WTC11 (cell line): Measurements from ENCODE around the gene RARRES2. TPM values are rescaled to one million over a fixed set of nuclear protein-coding genes. Genes with fewer than 3 reads are reported as not detected.
A peak's percentile ranks its signal among the peaks of the same experiment; 100 is the strongest.

Source experiments
- CREB1 ChIP-seq: sonication (generic); formaldehyde crosslinking; IDR thresholded peaks from 2 replicates; pipeline ENCODE4 v1.8.0; 2023; ENCODE audit warnings: mild to moderate bottlenecking, missing genetic modification reagents
- ELF4 ChIP-seq: sonication (generic); formaldehyde crosslinking; IDR thresholded peaks from 2 replicates; pipeline ENCODE4 v1.8.1; 2022; ENCODE audit warnings: low read depth, mild to moderate bottlenecking, moderate library complexity, missing genetic modification reagents
- EMX1 ChIP-seq: fragments of 250-450 bp; sonication (Bioruptor Pico); IDR thresholded peaks from 2 replicates; pipeline ENCODE4 v1.8.0; 2021; ENCODE audit warnings: mild to moderate bottlenecking
- ETV6 ChIP-seq: sonication (generic); formaldehyde crosslinking; IDR thresholded peaks from 2 replicates; pipeline ENCODE4 v1.8.1; 2022; ENCODE audit warnings: mild to moderate bottlenecking, missing genetic modification reagents
- FOXK1 ChIP-seq: sonication (generic); formaldehyde crosslinking; IDR thresholded peaks from 2 replicates; pipeline ENCODE4 v1.8.0; 2022; ENCODE audit warnings: mild to moderate bottlenecking, moderate library complexity, missing genetic modification reagents
- GRHL2 ChIP-seq: fragments of 250-450 bp; sonication (Bioruptor Pico); IDR thresholded peaks from 2 replicates; pipeline ENCODE4 v1.8.0; 2022; ENCODE audit warnings: mild to moderate bottlenecking, moderate library complexity; ENCODE audit not compliant: insufficient replicate concordance, severe bottlenecking
- GTF2I ChIP-seq: fragments of 250-450 bp; sonication (Bioruptor Pico); conservative IDR thresholded peaks from 2 replicates; pipeline ENCODE4 v1.4.0; 2021; ENCODE audit warnings: mild to moderate bottlenecking
- HMGA2 ChIP-seq: fragments of 250-450 bp; sonication (Bioruptor Pico); IDR thresholded peaks from 2 replicates; pipeline ENCODE4 v1.4.0; 2021; ENCODE audit warnings: mild to moderate bottlenecking, moderate library complexity
- NFATC4 ChIP-seq: fragments of 250-450 bp; sonication (Bioruptor Pico); IDR thresholded peaks from 2 replicates; pipeline ENCODE4 v1.9.0; 2021; ENCODE audit warnings: mild to moderate bottlenecking
- NFYB ChIP-seq: sonication (generic); formaldehyde crosslinking; conservative IDR thresholded peaks from 2 replicates; pipeline ENCODE4 v1.8.0; 2022; ENCODE audit warnings: low read depth, missing genetic modification reagents
- NR2C2 ChIP-seq: sonication (generic); formaldehyde crosslinking; IDR thresholded peaks from 2 replicates; pipeline ENCODE4 v1.8.0; 2022; ENCODE audit warnings: mild to moderate bottlenecking, missing genetic modification reagents
- RELA ChIP-seq: sonication (generic); formaldehyde crosslinking; IDR thresholded peaks from 2 replicates; pipeline ENCODE4 v1.8.1; 2022; ENCODE audit warnings: missing genetic modification reagents, mild to moderate bottlenecking, borderline replicate concordance
- RORB ChIP-seq: fragments of 250-450 bp; sonication (Bioruptor Pico); IDR thresholded peaks from 2 replicates; pipeline ENCODE4 v1.9.0; 2021; ENCODE audit warnings: mild to moderate bottlenecking
- SMAD4 ChIP-seq: sonication (generic); formaldehyde crosslinking; IDR thresholded peaks from 2 replicates; pipeline ENCODE4 v1.8.0; 2022; ENCODE audit warnings: mild to moderate bottlenecking, missing genetic modification reagents
- TCF7 ChIP-seq: sonication (generic); formaldehyde crosslinking; IDR thresholded peaks from 2 replicates; pipeline ENCODE4 v1.8.0; 2022; ENCODE audit warnings: mild to moderate bottlenecking, low read depth, missing genetic modification reagents, moderate library complexity
- ZNF121 ChIP-seq: sonication (generic); formaldehyde crosslinking; IDR thresholded peaks from 2 replicates; pipeline ENCODE4 v1.8.0; 2023; ENCODE audit warnings: missing genetic modification reagents
- ZNF671 ChIP-seq: fragments of 250-450 bp; sonication (Bioruptor Pico); IDR thresholded peaks from 2 replicates; pipeline ENCODE4 v1.8.0; 2021; ENCODE audit warnings: mild to moderate bottlenecking
- total RNA-seq: library from RNA; stranded (reverse); gene quantifications from 3 replicates; pipeline ENCODE4 v1.2.3, GENCODE V29; 2021
- TF ChIP-seq, protein P1 (sequence below): fragments of 250-450 bp; sonication (Bioruptor Pico); IDR thresholded peaks from 2 replicates; pipeline ENCODE4 v1.9.0; 2021; ENCODE audit warnings: mild to moderate bottlenecking, borderline replicate concordance
- TF ChIP-seq, protein P2 (sequence below): fragments of 250-450 bp; sonication (Bioruptor Pico); conservative IDR thresholded peaks from 2 replicates; pipeline ENCODE4 v1.9.0; 2021; ENCODE audit warnings: mild to moderate bottlenecking
- TF ChIP-seq, protein P3 (sequence below): fragments of 250-450 bp; sonication (Bioruptor Pico); IDR thresholded peaks from 2 replicates; pipeline ENCODE4 v1.9.0; 2021; ENCODE audit warnings: mild to moderate bottlenecking
- TF ChIP-seq, protein P4 (sequence below): sonication (generic); formaldehyde crosslinking; conservative IDR thresholded peaks from 2 replicates; pipeline ENCODE4 v1.8.1; 2022; ENCODE audit warnings: mild to moderate bottlenecking, missing genetic modification reagents
- TF ChIP-seq, protein P5 (sequence below): fragments of 250-450 bp; sonication (Bioruptor Pico); IDR thresholded peaks from 2 replicates; pipeline ENCODE4 v1.8.0; 2021; ENCODE audit warnings: mild to moderate bottlenecking
- TF ChIP-seq, protein P6 (sequence below): sonication (generic); formaldehyde crosslinking; IDR thresholded peaks from 2 replicates; pipeline ENCODE4 v1.8.1; 2023; ENCODE audit warnings: mild to moderate bottlenecking, missing genetic modification reagents
- TF ChIP-seq, protein P7 (sequence below): sonication (generic); formaldehyde crosslinking; IDR thresholded peaks from 2 replicates; pipeline ENCODE4 v1.8.1; 2023; ENCODE audit warnings: mild to moderate bottlenecking, missing genetic modification reagents, borderline replicate concordance

RARRES2 gene
- total RNA-seq, 1 experiment from 2014 or later: 230 TPM

DNA sequence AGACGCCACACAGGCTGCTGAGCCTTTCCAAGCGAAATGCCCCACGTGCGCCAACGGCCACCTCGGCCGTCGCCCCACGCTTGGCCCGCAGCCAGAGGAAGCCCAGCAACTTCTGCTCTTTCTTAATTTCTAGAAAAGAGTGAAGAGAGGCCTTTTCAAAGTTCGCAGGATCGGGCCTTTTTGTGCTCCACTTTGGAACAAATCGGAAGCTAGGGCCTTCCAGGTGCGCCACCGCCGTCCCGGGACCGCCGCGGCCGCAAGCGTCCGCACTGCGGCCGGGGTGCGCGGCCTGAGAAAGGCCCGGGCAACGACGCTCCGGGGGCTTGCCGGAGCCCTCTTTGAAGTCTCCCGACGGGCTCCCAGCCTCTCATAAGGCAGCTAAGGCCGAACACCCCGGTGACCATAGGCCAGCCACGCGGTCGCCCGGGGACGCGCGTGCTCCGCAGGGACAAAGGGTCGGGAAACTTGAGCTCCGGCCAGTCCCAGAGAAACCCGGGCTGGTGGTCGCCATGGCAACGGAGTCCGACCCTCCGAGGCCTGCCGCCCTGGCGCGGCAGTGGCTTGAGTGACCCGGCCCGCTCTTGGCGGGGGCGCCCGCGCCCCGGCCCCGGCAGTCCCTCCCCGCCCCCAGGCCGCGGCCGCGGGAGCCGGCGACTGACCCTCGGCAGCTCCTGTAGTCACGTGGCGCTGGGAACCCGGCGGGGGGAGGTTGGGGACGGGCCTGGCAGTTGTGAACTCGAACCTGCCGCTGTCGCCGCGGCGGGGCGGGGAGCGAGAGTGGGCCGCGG is 26.9 kb upstream of the RARRES2 start, which contains the start of gene REPIN1 (continued):
- no peak for TF ChIP-seq ZNF121 (CRISPR knock-in tag)
- TF ChIP-seq, protein P1, sequence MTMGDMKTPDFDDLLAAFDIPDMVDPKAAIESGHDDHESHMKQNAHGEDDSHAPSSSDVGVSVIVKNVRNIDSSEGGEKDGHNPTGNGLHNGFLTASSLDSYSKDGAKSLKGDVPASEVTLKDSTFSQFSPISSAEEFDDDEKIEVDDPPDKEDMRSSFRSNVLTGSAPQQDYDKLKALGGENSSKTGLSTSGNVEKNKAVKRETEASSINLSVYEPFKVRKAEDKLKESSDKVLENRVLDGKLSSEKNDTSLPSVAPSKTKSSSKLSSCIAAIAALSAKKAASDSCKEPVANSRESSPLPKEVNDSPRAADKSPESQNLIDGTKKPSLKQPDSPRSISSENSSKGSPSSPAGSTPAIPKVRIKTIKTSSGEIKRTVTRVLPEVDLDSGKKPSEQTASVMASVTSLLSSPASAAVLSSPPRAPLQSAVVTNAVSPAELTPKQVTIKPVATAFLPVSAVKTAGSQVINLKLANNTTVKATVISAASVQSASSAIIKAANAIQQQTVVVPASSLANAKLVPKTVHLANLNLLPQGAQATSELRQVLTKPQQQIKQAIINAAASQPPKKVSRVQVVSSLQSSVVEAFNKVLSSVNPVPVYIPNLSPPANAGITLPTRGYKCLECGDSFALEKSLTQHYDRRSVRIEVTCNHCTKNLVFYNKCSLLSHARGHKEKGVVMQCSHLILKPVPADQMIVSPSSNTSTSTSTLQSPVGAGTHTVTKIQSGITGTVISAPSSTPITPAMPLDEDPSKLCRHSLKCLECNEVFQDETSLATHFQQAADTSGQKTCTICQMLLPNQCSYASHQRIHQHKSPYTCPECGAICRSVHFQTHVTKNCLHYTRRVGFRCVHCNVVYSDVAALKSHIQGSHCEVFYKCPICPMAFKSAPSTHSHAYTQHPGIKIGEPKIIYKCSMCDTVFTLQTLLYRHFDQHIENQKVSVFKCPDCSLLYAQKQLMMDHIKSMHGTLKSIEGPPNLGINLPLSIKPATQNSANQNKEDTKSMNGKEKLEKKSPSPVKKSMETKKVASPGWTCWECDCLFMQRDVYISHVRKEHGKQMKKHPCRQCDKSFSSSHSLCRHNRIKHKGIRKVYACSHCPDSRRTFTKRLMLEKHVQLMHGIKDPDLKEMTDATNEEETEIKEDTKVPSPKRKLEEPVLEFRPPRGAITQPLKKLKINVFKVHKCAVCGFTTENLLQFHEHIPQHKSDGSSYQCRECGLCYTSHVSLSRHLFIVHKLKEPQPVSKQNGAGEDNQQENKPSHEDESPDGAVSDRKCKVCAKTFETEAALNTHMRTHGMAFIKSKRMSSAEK (CRISPR knock-in tag): no peak
- TF ChIP-seq NFYB (CRISPR knock-in tag): no peak
- no peak for TF ChIP-seq ETV6 (CRISPR knock-in tag)
- TF ChIP-seq ELF4: no peak
- TF ChIP-seq CREB1 (CRISPR knock-in tag): no peak
- no peak for TF ChIP-seq ZNF671 (CRISPR knock-in tag)
- TF ChIP-seq RELA (CRISPR knock-in tag): no peak
- 0 out of 2 replicates have a peak, but pooled peaks have one; percentile 30 for TF ChIP-seq FOXK1 (CRISPR knock-in tag)
- no peak for TF ChIP-seq NR2C2 (CRISPR knock-in tag)
- TF ChIP-seq RORB (CRISPR knock-in tag): no peak
- TF ChIP-seq, protein P2, sequence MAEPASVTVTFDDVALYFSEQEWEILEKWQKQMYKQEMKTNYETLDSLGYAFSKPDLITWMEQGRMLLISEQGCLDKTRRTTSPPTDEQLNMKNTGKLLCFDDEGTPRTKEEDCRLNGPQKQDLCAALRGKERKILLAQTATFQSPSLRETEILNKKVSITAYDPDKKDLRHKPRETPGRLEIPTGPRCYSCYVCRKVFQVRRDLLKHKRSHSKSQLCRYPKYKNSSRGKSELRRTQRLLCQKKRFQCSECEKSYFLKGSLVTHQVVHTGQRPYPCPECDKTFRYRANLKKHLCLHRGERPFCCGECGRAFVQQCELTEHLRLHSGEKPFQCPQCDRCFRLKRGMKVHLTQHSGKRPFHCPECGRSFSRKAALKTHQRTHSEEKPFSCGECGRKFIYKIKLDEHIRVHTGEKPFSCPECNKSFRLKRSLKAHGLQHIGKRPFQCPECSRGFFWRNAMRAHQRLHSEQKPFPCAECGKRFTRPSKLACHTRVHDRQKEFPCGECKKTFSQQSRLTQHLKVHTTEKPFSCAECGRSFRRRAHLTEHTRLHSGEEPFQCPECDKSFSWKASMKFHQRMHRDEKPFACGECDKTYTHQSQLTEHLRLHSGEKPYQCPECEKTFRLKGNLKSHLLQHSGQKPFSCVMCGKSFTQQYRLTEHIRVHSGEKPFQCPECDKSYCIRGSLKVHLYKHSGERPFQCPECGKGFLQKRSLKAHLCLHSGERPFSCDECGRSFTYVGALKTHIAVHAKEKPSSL: no peak
- no peak for TF ChIP-seq EMX1 (CRISPR knock-in tag)
- TF ChIP-seq, protein P3, sequence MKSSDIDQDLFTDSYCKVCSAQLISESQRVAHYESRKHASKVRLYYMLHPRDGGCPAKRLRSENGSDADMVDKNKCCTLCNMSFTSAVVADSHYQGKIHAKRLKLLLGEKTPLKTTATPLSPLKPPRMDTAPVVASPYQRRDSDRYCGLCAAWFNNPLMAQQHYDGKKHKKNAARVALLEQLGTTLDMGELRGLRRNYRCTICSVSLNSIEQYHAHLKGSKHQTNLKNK: no peak
- TF ChIP-seq SMAD4: no peak
- no peak for TF ChIP-seq NFATC4 (CRISPR knock-in tag)
- TF ChIP-seq, protein P4, sequence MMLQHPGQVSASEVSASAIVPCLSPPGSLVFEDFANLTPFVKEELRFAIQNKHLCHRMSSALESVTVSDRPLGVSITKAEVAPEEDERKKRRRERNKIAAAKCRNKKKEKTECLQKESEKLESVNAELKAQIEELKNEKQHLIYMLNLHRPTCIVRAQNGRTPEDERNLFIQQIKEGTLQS (CRISPR knock-in tag): no peak
- TF ChIP-seq, protein P5, sequence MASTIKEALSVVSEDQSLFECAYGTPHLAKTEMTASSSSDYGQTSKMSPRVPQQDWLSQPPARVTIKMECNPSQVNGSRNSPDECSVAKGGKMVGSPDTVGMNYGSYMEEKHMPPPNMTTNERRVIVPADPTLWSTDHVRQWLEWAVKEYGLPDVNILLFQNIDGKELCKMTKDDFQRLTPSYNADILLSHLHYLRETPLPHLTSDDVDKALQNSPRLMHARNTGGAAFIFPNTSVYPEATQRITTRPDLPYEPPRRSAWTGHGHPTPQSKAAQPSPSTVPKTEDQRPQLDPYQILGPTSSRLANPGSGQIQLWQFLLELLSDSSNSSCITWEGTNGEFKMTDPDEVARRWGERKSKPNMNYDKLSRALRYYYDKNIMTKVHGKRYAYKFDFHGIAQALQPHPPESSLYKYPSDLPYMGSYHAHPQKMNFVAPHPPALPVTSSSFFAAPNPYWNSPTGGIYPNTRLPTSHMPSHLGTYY (CRISPR knock-in tag): no peak
- no peak for TF ChIP-seq TCF7 (CRISPR knock-in tag)
- no peak for TF ChIP-seq HMGA2
- no peak for TF ChIP-seq GTF2I (CRISPR knock-in tag)
- TF ChIP-seq, protein P6, sequence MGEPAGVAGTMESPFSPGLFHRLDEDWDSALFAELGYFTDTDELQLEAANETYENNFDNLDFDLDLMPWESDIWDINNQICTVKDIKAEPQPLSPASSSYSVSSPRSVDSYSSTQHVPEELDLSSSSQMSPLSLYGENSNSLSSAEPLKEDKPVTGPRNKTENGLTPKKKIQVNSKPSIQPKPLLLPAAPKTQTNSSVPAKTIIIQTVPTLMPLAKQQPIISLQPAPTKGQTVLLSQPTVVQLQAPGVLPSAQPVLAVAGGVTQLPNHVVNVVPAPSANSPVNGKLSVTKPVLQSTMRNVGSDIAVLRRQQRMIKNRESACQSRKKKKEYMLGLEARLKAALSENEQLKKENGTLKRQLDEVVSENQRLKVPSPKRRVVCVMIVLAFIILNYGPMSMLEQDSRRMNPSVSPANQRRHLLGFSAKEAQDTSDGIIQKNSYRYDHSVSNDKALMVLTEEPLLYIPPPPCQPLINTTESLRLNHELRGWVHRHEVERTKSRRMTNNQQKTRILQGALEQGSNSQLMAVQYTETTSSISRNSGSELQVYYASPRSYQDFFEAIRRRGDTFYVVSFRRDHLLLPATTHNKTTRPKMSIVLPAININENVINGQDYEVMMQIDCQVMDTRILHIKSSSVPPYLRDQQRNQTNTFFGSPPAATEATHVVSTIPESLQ (CRISPR knock-in tag): no peak
- TF ChIP-seq GRHL2: no peak
- TF ChIP-seq, protein P7, sequence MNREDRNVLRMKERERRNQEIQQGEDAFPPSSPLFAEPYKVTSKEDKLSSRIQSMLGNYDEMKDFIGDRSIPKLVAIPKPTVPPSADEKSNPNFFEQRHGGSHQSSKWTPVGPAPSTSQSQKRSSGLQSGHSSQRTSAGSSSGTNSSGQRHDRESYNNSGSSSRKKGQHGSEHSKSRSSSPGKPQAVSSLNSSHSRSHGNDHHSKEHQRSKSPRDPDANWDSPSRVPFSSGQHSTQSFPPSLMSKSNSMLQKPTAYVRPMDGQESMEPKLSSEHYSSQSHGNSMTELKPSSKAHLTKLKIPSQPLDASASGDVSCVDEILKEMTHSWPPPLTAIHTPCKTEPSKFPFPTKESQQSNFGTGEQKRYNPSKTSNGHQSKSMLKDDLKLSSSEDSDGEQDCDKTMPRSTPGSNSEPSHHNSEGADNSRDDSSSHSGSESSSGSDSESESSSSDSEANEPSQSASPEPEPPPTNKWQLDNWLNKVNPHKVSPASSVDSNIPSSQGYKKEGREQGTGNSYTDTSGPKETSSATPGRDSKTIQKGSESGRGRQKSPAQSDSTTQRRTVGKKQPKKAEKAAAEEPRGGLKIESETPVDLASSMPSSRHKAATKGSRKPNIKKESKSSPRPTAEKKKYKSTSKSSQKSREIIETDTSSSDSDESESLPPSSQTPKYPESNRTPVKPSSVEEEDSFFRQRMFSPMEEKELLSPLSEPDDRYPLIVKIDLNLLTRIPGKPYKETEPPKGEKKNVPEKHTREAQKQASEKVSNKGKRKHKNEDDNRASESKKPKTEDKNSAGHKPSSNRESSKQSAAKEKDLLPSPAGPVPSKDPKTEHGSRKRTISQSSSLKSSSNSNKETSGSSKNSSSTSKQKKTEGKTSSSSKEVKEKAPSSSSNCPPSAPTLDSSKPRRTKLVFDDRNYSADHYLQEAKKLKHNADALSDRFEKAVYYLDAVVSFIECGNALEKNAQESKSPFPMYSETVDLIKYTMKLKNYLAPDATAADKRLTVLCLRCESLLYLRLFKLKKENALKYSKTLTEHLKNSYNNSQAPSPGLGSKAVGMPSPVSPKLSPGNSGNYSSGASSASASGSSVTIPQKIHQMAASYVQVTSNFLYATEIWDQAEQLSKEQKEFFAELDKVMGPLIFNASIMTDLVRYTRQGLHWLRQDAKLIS (CRISPR knock-in tag): no peak
